ENCODE results near the gene HNRNPLL. TPM values are rescaled to one million over a fixed set of nuclear protein-coding genes. Genes with fewer than 3 reads are reported as not detected.

The HNRNPLL gene
- total and polyA plus RNA-seq, 2 of the 13 experiments (the other 11 are each of a cell fraction or from before 2014, with no cell fraction given) = 49.4 to 103 TPM

DNA sequence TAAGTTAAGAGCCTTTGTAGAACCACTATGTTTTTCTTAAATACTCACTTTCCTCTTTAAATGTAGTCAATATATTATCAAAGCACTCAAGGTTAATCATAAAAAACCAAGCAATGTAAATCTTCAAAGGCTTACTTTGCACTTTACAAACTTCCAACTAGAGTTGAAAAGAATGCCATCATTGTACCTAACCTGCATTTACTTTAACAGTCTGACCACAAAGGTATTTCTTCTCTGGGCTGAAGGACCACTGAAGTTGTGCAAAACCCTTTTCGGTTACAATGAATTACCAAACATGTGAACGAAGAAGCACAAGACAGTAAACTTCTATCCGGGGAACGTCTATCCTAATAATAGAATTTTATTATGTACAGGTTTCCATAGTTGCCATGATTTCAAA lies 3.0 kb downstream of the HNRNPLL start (continued):
- TF ChIP-seq, protein P1, sequence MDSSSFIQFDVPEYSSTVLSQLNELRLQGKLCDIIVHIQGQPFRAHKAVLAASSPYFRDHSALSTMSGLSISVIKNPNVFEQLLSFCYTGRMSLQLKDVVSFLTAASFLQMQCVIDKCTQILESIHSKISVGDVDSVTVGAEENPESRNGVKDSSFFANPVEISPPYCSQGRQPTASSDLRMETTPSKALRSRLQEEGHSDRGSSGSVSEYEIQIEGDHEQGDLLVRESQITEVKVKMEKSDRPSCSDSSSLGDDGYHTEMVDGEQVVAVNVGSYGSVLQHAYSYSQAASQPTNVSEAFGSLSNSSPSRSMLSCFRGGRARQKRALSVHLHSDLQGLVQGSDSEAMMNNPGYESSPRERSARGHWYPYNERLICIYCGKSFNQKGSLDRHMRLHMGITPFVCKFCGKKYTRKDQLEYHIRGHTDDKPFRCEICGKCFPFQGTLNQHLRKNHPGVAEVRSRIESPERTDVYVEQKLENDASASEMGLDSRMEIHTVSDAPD (CRISPR knock-in tag; IDR thresholded peaks at IDR 0.05) = no peak; the same call in 1 of the 2 replicates
- no peak; the same call in 2 of the 3 replicates for TF ChIP-seq MXI1 (IDR thresholded peaks at IDR 0.05; ENCODE audit: borderline replicate concordance, low read depth, low read length)
- no peak for TF ChIP-seq CHD4 (IDR thresholded peaks at IDR 0.05; ENCODE audit: borderline replicate concordance, low read length)
- TF ChIP-seq PHF21A (CRISPR knock-in tag; IDR thresholded peaks at IDR 0.05) = no peak
- no peak for TF ChIP-seq ZNF784 (CRISPR knock-in tag; IDR thresholded peaks at IDR 0.05; ENCODE audit: borderline replicate concordance)
- TF ChIP-seq FUBP1 (CRISPR knock-in tag; IDR thresholded peaks at IDR 0.05; ENCODE audit: borderline replicate concordance) = no peak
- no peak for TF ChIP-seq AGO1 (IDR thresholded peaks at IDR 0.05; ENCODE audit: low read depth, low read length, poor library complexity, severe bottlenecking)
- no peak for TF ChIP-seq ZBTB40 (IDR thresholded peaks at IDR 0.05)
- TF ChIP-seq ZBTB40 (CRISPR knock-in tag; IDR thresholded peaks at IDR 0.05) = no peak
- TF ChIP-seq RAD21 (CRISPR knock-in tag; IDR thresholded peaks at IDR 0.05) = no peak
- TF ChIP-seq ATRX (CRISPR knock-in tag; IDR thresholded peaks at IDR 0.05; ENCODE audit: borderline replicate concordance) = no peak
- no peak for TF ChIP-seq RORA (CRISPR knock-in tag; IDR thresholded peaks at IDR 0.05)
- no peak for TF ChIP-seq ZNF337 (CRISPR knock-in tag; IDR thresholded peaks at IDR 0.05; ENCODE audit: borderline replicate concordance, low read depth)
- no peak for TF ChIP-seq CHD2 (IDR thresholded peaks at IDR 0.05; ENCODE audit: low read depth, low read length)
- no peak for TF ChIP-seq SP1 (IDR thresholded peaks at IDR 0.05)
- no peak for TF ChIP-seq SP1 (CRISPR knock-in tag; IDR thresholded peaks at IDR 0.05)
- TF ChIP-seq BORCS8-MEF2B (CRISPR knock-in tag; IDR thresholded peaks at IDR 0.05) = no peak
- no peak for TF ChIP-seq ZNF207 (IDR thresholded peaks at IDR 0.05; ENCODE audit: borderline replicate concordance)
